ENCODE results near the gene IKZF3.
"Not testable (repeated sequence)": the region's sequence is repeated elsewhere in the genome, so short reads cannot be mapped to it uniquely, and the experiment has no call there.

The IKZF3 gene

GRCh38 chr17:39863918-39864746, at the start of gene IKZF3:
Gene IKZF3, minus strand, starts transcription at chr17:39864312. Its CDS starts 186 bp downstream, at chr17:39864126.
- no peak for DNase-seq

GRCh38 chr17:39908789-39909352, 44.8 kb upstream of the IKZF3 start:
- DNase-seq, result no peak

- no peak for DNase-seq
Measured at GRCh38 chr17:39904990-39905288, 40.8 kb upstream of the IKZF3 start.

- DNase-seq, result no peak
Measured at GRCh38 chr17:39903158-39903884, 39.2 kb upstream of the IKZF3 start.

GRCh38 chr17:39902027-39902426, 37.9 kb upstream of the IKZF3 start:
- DNase-seq, result not testable (repeated sequence)

- no peak for DNase-seq
Measured at GRCh38 chr17:39899215-39899614, 35.1 kb upstream of the IKZF3 start.

- DNase-seq, result no peak
Measured at GRCh38 chr17:39898088-39898487, 34.0 kb upstream of the IKZF3 start.

GRCh38 chr17:39894681-39895376, 30.7 kb upstream of the IKZF3 start:
- DNase-seq, result no peak

GRCh38 chr17:39889200-39889599, 25.1 kb upstream of the IKZF3 start:
- no peak for DNase-seq

- no peak for DNase-seq
Measured at GRCh38 chr17:39887078-39887477, 23.0 kb upstream of the IKZF3 start.

- DNase-seq, result not testable (repeated sequence)
Measured at GRCh38 chr17:39886102-39886501, 22.0 kb upstream of the IKZF3 start.

- DNase-seq, result no peak
Measured at GRCh38 chr17:39872751-39873150, 8.6 kb upstream of the IKZF3 start.

GRCh38 chr17:39871801-39872200, 7.7 kb upstream of the IKZF3 start:
- DNase-seq, result no peak

GRCh38 chr17:39870776-39871175, 6.7 kb upstream of the IKZF3 start:
- DNase-seq, result no peak

GRCh38 chr17:39868554-39868942, 4.4 kb upstream of the IKZF3 start:
- DNase-seq, result no peak

- no peak for DNase-seq
Measured at GRCh38 chr17:39867880-39868553, 3.9 kb upstream of the IKZF3 start, which contains the start of gene ZPBP2. Gene ZPBP2, plus strand, starts transcription at chr17:39868202. Its CDS starts 153 bp downstream, at chr17:39868355.

- DNase-seq, result no peak
Measured at GRCh38 chr17:39867084-39867879, 3.2 kb upstream of the IKZF3 start.

- DNase-seq, result no peak
Measured at GRCh38 chr17:39866013-39866730, 2.1 kb upstream of the IKZF3 start.

- no peak for DNase-seq
Measured at GRCh38 chr17:39863244-39863917, 731 bp downstream of the IKZF3 start.

- DNase-seq, result no peak
Measured at GRCh38 chr17:39861235-39861634, 2.9 kb downstream of the IKZF3 start.
